Keratinocyte (primary cell): ENCODE data around the gene ZNF763. TPM values are rescaled to one million over a fixed set of nuclear protein-coding genes. Genes with fewer than 3 reads are reported as not detected.
"Not testable (repeated sequence)": the region's sequence is repeated elsewhere in the genome, so short reads cannot be mapped to it uniquely, and the experiment has no call there.

Experiments used
- DNase-seq: peaks from one replicate; pipeline ENCODE4 v3.0.0-alpha.2; 2011; ENCODE audit warnings: low read depth, missing footprints, low spot score
- FAIRE-seq: peaks from 2 replicates; lab custom pipeline; 2011; peaks lifted over from hg19 to GRCh38; lab: Jason Lieb, UNC
- H2AFZ ChIP-seq: 2 replicates; pipeline ENCODE4 v1.6.0; 2012; ENCODE audit warnings: low read length, control low read depth, inconsistent platforms; ENCODE audit not compliant: control insufficient read depth
- H3K27ac ChIP-seq: 2 replicates; pipeline ENCODE4 v1.5.1; 2011; ENCODE audit warnings: low read length; ENCODE audit not compliant: control insufficient read depth, insufficient read depth
- H3K27me3 ChIP-seq: 3 replicates; pipeline ENCODE4 v1.6.0; 2011; ENCODE audit warnings: low read length; ENCODE audit not compliant: control insufficient read depth, insufficient read depth; ENCODE audit errors: extremely low read depth
- H3K36me3 ChIP-seq, 2 experiments: 2 replicates in 1 of 2; 3 replicates in 1 of 2; pipeline ENCODE4 v1.5.1; 2011; ENCODE audit warnings: low read length in 2 of 2, mild to moderate bottlenecking in 1 of 2; ENCODE audit not compliant: control insufficient read depth in 2 of 2, insufficient read depth in 2 of 2; ENCODE audit errors: extremely low read depth in 1 of 2
- H3K4me1 ChIP-seq: 3 replicates; pipeline ENCODE4 v1.5.1; 2011; ENCODE audit warnings: low read length; ENCODE audit not compliant: control insufficient read depth, insufficient read depth; ENCODE audit errors: extremely low read depth
- H3K4me2 ChIP-seq: 3 replicates; pipeline ENCODE4 v1.6.0; 2011; ENCODE audit warnings: low read depth, low read length; ENCODE audit not compliant: control insufficient read depth, insufficient read depth; ENCODE audit errors: extremely low read depth
- H3K4me3 ChIP-seq, 3 experiments: fragments of 200-600 bp in 1 of 3; sonication (generic) in 1 of 3; 2 replicates in 2 of 3; 3 replicates in 1 of 3; pipeline ENCODE4 v1.5.1; 2011 to 2016; ENCODE audit warnings: low read length in 3 of 3, mild to moderate bottlenecking in 3 of 3, control low read depth in 2 of 3, inconsistent platforms in 1 of 3, low read depth in 1 of 3, mixed read lengths in 1 of 3, mixed run types in 1 of 3, moderate library complexity in 1 of 3; ENCODE audit not compliant: control insufficient read depth in 2 of 3, insufficient read depth in 2 of 3; ENCODE audit errors: extremely low read depth in 1 of 3
- H3K79me2 ChIP-seq: 2 replicates; pipeline ENCODE4 v1.6.0; 2012; ENCODE audit warnings: low read length; ENCODE audit not compliant: control insufficient read depth, insufficient read depth
- H3K9ac ChIP-seq: 3 replicates; pipeline ENCODE4 v1.6.0; 2011; ENCODE audit warnings: low read length; ENCODE audit not compliant: control insufficient read depth, insufficient read depth; ENCODE audit errors: extremely low read depth
- H3K9me1 ChIP-seq: 3 replicates; pipeline ENCODE4 v1.6.0; 2011; ENCODE audit warnings: low read length; ENCODE audit not compliant: control insufficient read depth, insufficient read depth; ENCODE audit errors: extremely low read depth
- H3K9me3 ChIP-seq: 2 replicates; pipeline ENCODE4 v1.5.1; 2012; ENCODE audit warnings: low read depth, low read length; ENCODE audit not compliant: control insufficient read depth
- H4K20me1 ChIP-seq: 3 replicates; pipeline ENCODE4 v1.6.0; 2011; ENCODE audit warnings: low read length; ENCODE audit not compliant: control insufficient read depth, insufficient read depth; ENCODE audit errors: extremely low read depth
- EZH2 ChIP-seq: IDR thresholded peaks from one replicate; pipeline ENCODE4 v1.6.1; 2012; ENCODE audit warnings: inconsistent platforms, mild to moderate bottlenecking, low read length, moderate library complexity
- dilution Hi-C: fragments of 300-500 bp; cut with MboI; formaldehyde crosslinking; loops from one replicate; pipeline ENCODE4 v1.7.0; 2020; ENCODE audit warnings: low sequenced_read_pairs; ENCODE audit not compliant: extremely low pct_ligation_motif_present
- polyA plus RNA-seq, 5 experiments: library from polyadenylated mRNA; depleted of rRNA in 3 of 5; stranded (reverse) in 3 of 5; stranded (forward) in 1 of 5; unstranded in 1 of 5; fragments of >200 nt; gene quantifications; 1 replicate in 1 of 5; 2 replicates in 3 of 5; 3 replicates in 1 of 5; pipeline versions ENCODE4 v1.2.1 to v1.2.3, GENCODE V29; 2011 to 2012; ENCODE audit warnings: missing spikeins in 2 of 5, low read depth in 1 of 5, low replicate concordance in 1 of 5
- TF ChIP-seq, protein P1 (sequence below), 3 experiments: IDR thresholded peaks in 1 of 3; conservative IDR thresholded peaks in 1 of 3; optimal IDR thresholded peaks in 1 of 3; 2 replicates in 2 of 3; 3 replicates in 1 of 3; pipeline versions ENCODE3 to v1.5.1; 2011; ENCODE audit warnings: low read length in 3 of 3, mild to moderate bottlenecking in 3 of 3, moderate library complexity in 2 of 3, control low read depth in 1 of 3, inconsistent platforms in 1 of 3; ENCODE audit not compliant: insufficient read depth in 2 of 3; ENCODE audit errors: extremely low read depth in 1 of 3

ZNF763 gene
- polyA plus RNA-seq, 1 donor (not counting 4 experiments of a cell fraction or from before 2014, with no cell fraction given) = 2.3 TPM

DNA sequence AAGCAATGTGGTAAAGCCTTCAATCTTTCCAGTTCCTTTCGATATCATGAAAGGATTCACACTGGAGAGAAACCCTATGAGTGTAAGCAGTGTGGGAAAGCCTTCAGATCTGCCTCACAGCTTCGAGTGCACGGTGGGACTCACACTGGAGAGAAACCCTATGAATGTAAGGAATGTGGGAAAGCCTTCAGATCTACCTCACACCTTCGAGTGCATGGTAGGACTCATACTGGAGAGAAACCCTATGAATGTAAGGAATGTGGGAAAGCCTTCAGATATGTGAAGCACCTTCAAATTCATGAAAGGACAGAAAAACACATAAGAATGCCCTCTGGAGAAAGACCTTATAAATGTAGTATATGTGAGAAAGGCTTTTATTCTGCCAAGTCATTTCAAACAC lies 15.6 kb upstream of the ZNF763 start:
- H4K20me1 ChIP-seq = no peaks in the 10 kb centered on the region
- no peak overlapping the region for H3K9ac ChIP-seq
- H2AFZ ChIP-seq = no peak overlapping the region
- H3K27ac ChIP-seq = no peak overlapping the region
- TF ChIP-seq EZH2 = no peak
- TF ChIP-seq, protein P1, sequence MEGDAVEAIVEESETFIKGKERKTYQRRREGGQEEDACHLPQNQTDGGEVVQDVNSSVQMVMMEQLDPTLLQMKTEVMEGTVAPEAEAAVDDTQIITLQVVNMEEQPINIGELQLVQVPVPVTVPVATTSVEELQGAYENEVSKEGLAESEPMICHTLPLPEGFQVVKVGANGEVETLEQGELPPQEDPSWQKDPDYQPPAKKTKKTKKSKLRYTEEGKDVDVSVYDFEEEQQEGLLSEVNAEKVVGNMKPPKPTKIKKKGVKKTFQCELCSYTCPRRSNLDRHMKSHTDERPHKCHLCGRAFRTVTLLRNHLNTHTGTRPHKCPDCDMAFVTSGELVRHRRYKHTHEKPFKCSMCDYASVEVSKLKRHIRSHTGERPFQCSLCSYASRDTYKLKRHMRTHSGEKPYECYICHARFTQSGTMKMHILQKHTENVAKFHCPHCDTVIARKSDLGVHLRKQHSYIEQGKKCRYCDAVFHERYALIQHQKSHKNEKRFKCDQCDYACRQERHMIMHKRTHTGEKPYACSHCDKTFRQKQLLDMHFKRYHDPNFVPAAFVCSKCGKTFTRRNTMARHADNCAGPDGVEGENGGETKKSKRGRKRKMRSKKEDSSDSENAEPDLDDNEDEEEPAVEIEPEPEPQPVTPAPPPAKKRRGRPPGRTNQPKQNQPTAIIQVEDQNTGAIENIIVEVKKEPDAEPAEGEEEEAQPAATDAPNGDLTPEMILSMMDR (optimal IDR thresholded peaks at IDR 0.05 in 1 of 3, IDR thresholded peaks at IDR 0.05 in 1 of 3, conservative IDR thresholded peaks at IDR 0.05 in 1 of 3; ENCODE audit: extremely low read depth in 1 of 3, insufficient read depth in 2 of 3, low read length in 3 of 3) = no peak
- H3K36me3 ChIP-seq = peaks cover 7 to 8% of the 10 kb centered on the region in 2 experiments
- dilution Hi-C loops = no loop called here
- H3K4me1 ChIP-seq = no peaks in the 10 kb centered on the region
- no peak overlapping the region for H3K4me2 ChIP-seq
- peaks cover 11% of the 10 kb centered on the region for H3K79me2 ChIP-seq
- FAIRE-seq = no peak
- H3K9me1 ChIP-seq = no peaks in the 10 kb centered on the region
- H3K9me3 ChIP-seq = peaks cover 61% of the 10 kb centered on the region
- no peak overlapping the region for H3K4me3 ChIP-seq
- no peak for DNase-seq
- H3K27me3 ChIP-seq = no peaks in the 10 kb centered on the region

DNA sequence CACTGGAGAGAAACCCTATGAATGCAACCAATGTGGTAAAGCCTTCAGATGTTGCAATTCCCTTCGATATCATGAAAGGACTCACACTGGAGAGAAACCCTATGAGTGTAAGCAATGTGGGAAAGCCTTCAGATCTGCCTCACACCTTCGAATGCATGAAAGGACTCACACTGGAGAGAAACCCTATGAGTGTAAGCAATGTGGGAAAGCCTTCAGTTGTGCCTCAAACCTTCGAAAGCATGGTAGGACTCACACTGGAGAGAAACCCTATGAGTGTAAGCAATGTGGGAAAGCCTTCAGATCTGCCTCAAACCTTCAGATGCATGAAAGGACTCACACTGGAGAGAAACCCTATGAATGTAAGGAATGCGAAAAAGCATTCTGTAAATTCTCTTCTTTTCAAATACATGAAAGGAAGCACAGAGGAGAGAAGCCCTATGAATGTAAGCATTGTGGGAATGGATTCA lies 15.2 kb upstream of the ZNF763 start:
- H3K79me2 ChIP-seq, H3K27me3 ChIP-seq, H3K4me1 ChIP-seq, H2AFZ ChIP-seq, H3K9me1 ChIP-seq, H3K9ac ChIP-seq, H4K20me1 ChIP-seq, FAIRE-seq, H3K4me3 ChIP-seq, H3K36me3 ChIP-seq, H3K4me2 ChIP-seq, H3K27ac ChIP-seq, dilution Hi-C loops, DNase-seq: not testable (repeated sequence)
- peaks cover 57% of the 10 kb centered on the region for H3K9me3 ChIP-seq

DNA sequence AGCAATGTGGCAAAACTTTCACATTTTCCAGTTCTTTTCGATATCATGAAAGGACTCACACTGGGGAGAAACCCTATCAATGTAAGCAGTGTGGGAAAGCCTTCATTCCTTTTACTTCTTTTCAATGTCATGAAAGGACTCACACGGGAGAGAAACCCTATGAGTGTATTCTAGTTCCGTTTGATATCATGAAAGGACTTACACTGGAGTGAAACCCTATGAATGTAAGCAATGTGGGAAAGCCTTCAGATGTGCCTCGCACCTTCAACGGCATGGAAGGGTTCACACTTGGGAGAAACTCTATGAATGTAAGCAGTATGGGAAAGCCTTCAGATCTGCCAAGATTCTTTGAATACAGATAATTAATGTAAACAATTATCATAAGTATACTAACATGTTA lies 14.5 kb upstream of the ZNF763 start:
- dilution Hi-C loops = no loop called here
- no peak for DNase-seq
- H3K36me3 ChIP-seq = peaks cover 7 to 8% of the 10 kb centered on the region in 2 experiments
- H3K4me1 ChIP-seq = no peaks in the 10 kb centered on the region
- H3K27ac ChIP-seq = no peak overlapping the region
- H3K9me1 ChIP-seq = no peaks in the 10 kb centered on the region
- H3K79me2 ChIP-seq = peaks cover 6% of the 10 kb centered on the region
- no peak for TF ChIP-seq EZH2
- no peaks in the 10 kb centered on the region for H4K20me1 ChIP-seq
- no peak overlapping the region for H3K4me2 ChIP-seq
- H2AFZ ChIP-seq = no peak overlapping the region
- peaks cover 57% of the 10 kb centered on the region for H3K9me3 ChIP-seq
- no peak for FAIRE-seq
- H3K4me3 ChIP-seq = no peak overlapping the region
- H3K9ac ChIP-seq = no peak overlapping the region
- no peaks in the 10 kb centered on the region for H3K27me3 ChIP-seq
